NB4 (cell line): ENCODE results near the gene ARHGAP22.

Experiments
- CTCF ChIP-seq: IDR thresholded peaks from one replicate; pipeline ENCODE4 v1.5.1; 2012; ENCODE audit warnings: low read depth, low read length
- POLR2A ChIP-seq: IDR thresholded peaks from 2 replicates; pipeline ENCODE4 v1.6.1; 2011; ENCODE audit warnings: mild to moderate bottlenecking; ENCODE audit not compliant: insufficient read length; ENCODE audit errors: extremely low read depth
- TF ChIP-seq, protein P1 (sequence below): IDR thresholded peaks from 2 replicates; pipeline ENCODE4 v1.6.1; 2011; ENCODE audit warnings: low read depth, low read length

- no peak for TF ChIP-seq CTCF
- TF ChIP-seq, protein P1, sequence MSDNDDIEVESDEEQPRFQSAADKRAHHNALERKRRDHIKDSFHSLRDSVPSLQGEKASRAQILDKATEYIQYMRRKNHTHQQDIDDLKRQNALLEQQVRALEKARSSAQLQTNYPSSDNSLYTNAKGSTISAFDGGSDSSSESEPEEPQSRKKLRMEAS, result no peak
- TF ChIP-seq POLR2A, result no peak
Measured at GRCh38 chr10:48512861-48513260, 92.0 kb downstream of the ARHGAP22 start.
